ENCODE data around the gene PRR14.

Gene PRR14

DNA sequence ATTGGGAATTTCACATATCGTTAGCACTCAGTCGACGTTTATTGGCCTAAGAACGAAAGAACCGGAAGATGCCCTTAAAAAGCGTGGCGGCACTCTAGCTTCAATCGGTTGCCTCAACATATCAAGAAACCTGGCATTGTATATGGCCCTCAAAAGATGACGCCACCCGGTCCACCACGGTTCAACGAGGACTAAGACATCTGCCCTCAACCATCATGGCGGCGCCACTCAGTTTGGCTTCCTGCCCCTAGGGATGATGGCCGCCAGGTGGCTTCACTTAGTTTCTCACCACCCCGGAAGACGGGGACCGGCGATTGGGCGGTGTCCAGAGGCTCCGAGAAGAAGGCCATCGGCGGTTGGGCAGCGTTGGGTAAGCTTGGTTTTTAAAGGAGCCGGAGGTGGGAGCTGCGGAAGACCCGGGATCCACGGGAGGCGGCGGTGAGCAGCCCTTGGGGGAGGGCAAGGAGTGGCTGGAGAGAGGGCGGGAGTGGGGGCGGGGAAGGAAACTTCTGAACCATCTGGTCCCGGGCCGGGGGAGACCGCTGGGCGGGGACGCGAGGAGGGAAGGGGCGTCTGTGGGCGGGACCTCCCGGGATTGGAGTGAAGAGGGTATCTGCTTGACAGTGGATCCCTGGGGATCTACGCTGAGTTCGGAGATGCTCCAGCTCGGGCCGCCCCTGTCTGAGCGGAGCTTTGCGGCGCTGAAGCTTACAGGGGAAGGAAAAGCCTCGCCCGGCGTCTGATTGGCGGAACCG lies at the start of gene PRR14:
Gene PRR14, plus strand, starts transcription at position 592 of the 755 bp plus-strand sequence. CDS start 686 bp downstream, outside the sequence.
- peak; percentile 99 for DNase-seq (ENCODE audit: low spot score)

DNA sequence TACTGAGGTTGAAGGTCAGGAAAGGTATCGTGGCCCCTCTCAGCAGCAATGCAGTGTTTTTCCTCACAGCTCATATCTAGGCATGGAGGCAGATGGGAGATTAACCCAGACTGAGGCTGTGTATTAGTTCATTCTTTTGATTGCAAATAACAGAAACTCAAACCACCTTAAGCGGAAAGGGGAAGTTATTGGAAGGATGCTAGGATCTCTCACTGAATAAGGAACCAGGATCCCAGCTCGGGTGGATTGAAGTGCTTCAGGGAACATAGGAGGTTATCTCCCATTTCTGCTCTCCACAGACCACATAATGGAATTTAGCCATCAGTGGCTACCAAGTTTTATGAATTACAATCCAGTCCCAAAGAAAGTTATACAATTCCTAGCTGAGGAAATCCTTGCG lies 48.8 kb upstream of the PRR14 start:
- DNase-seq (ENCODE audit: low spot score) = no peak

DNA sequence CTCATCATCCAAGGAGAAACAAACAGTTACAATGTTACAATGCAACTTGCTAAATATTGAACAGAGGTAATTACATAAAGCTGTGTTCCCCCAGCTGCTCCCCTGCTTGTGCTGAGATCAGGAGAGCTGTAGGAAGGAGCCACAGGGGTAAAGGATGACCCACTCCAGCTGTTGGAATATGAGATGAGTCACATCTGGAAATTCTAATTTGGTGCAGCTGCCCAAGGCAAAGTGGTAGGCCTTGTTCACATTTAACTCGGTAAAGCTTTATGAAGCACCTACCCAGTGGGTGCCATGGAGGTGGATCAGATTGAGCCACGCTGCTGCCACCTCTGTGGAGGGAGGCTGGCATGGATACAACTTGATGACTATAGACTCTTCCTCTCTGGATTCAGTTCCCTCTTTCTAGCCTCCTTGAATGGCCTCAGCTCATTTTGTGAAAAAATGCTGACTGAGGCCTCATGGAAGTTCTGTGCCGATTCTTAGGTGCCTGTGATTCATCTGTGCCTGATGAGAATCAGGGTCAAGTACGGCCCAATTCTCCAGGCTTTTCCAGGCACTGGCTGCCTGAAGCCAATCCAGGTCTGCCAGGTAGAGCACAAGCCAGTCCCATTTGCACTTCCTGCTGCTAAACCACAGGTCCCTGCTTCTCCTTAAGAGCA lies 48.0 kb upstream of the PRR14 start:
- DNase-seq (ENCODE audit: low spot score) = no peak

GRCh38 chr16:30603945-30604315 lies 46.8 kb upstream of the PRR14 start:
- no peak for DNase-seq (ENCODE audit: low spot score)

GRCh38 chr16:30604316-30604947 lies 46.3 kb upstream of the PRR14 start:
- no peak for DNase-seq (ENCODE audit: low spot score)

GRCh38 chr16:30605158-30605557 lies 45.6 kb upstream of the PRR14 start:
- no peak for DNase-seq (ENCODE audit: low spot score)

- no peak for DNase-seq (ENCODE audit: low spot score)
These were observed 44.8 kb upstream of the PRR14 start for GRCh38 chr16:30606004-30606403.

- DNase-seq (ENCODE audit: low spot score) = no peak
These were observed 41.5 kb upstream of the PRR14 start for GRCh38 chr16:30609002-30609925.

DNA sequence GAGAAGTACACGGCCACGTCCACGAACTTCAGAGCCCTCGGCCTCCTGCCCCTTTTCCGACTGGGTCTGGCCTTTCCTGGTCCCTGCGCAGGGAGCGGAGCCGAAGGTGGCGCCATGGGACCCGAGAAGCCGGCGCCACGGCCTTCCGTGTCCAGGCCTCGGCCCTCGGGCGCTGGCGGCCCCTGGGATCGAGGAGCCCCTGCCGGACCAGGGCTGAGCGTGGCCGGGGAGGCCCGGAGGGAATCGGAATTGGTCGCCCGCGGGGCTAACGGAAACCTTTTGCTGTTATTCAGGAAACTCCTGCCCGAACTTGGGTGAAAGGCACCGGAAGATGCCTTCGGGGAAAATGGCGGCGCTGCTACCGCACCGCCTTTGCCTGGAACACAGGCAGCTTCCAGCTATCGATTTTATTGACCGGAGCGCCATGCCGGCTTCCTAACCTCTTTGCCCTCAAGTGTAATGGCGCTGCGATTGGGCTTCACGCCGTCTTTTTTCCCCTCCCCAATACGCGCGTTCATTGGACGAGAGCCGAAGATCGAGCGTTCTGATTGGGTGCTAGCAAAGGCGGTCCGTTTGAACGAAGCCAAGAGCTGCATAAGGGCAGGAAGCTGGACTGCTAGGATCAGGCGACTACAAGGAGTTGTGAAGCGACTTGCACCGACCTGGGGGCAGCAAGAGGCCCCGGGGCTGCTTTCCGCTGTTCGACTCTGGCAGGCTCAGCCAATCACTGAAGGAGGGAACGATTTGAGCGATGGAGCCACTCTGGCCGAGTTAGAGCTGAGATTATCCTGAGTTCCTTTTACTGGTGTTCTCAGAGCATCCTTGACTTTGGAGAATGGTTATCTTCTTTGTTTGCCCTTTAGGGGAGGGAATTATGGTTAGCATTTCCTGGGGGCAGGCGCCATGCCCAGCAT lies 40.6 kb upstream of the PRR14 start, which contains the start of gene ZNF689:
Gene ZNF689, minus strand, starts transcription at position 464 of the 914 bp plus-strand sequence. Its CDS starts 348 bp downstream, at position 116.
- DNase-seq (ENCODE audit: low spot score) = peak; percentile 96

DNA sequence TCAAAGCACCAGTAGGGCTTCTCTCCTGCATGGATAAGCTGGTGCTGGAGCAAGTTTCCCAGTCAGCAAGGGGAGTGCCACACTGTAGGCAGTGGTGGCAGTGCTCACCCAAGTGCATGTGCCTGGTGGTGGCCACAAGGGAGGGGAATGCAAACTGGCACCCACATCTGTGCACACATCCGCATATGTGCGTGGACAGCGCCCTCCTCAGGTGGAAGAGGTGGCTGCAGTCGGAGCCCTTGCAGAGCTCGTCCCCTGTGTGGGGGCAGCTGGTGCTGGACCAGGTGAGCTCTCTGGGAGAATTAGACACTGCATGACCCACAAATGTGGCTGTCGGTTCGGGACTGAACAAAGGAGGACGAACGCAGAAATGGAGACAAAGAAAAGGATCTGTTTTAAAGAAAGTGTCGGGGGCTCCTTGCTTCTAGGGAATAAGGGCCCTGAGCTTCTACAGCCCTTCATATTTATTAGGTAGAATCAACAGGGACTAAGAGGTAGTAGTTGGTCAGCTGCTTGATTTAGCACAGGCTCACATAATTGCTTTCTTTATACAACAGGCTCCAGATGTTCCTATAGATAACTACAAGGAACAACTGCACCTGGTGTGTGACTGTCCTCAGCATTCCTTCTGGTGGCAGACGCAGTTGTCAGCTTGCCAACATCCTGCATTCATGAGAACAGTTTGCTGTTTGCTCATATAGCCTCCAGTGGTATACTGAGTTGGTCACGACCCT lies 35.2 kb upstream of the PRR14 start:
- DNase-seq (ENCODE audit: low spot score) = no peak

- DNase-seq (ENCODE audit: low spot score) = no peak
These were observed 31.6 kb upstream of the PRR14 start for GRCh38 chr16:30619202-30619601.

DNA sequence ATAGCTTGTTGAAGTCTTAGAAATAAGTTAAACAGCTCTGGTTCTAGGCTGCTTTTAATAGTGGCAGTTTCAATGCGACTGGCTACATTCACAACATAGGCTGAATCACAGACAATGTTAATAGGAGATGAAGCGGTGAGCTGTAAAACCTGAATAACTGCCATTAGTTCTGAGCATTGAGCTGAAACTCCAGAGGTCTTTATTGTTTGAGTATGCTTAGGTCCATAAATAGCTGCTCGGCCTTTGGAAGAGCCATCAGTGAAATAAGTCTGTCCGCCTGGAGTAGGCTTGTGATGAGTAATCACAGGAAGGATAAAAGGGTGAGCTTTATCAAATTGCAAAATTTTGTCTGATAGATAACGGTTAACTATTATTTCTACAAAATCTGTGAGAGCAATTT lies 31.1 kb upstream of the PRR14 start:
- DNase-seq (ENCODE audit: low spot score) = no peak

- DNase-seq (ENCODE audit: low spot score) = no peak
These were observed 30.6 kb upstream of the PRR14 start for GRCh38 chr16:30620169-30620568.

- DNase-seq (ENCODE audit: low spot score) = no peak
These were observed 29.0 kb upstream of the PRR14 start for GRCh38 chr16:30621765-30622164.

DNA sequence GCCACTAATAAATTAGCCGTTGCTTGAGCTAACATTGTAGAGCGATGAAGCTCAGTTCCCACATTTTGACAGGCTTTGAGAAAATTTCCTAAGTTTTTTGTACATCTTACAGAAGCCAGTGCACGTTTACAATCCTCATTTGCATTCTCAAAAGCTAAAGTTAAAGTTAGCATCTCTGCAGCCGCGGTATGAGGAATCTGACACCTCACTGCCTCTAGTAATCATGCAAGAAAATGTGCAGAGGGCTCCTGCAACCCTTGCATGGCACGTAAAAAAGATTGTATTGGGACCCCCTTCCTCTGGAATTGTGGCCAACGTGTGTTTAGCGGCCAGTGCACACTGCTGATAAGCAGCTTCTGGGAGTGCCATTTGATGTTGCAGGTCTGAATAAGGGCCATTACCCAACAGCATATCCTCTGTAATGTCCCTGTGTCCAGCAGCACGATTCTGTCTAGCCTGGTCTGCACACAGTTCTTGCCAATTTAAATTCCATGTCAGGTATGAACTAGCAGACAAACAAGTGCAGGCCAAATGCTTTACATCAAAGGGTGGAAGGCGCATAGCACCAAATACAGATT lies 28.2 kb upstream of the PRR14 start:
- DNase-seq (ENCODE audit: low spot score) = no peak

GRCh38 chr16:30623536-30624283 lies 27.1 kb upstream of the PRR14 start:
- DNase-seq (ENCODE audit: low spot score) = no peak

GRCh38 chr16:30626236-30626635 lies 24.5 kb upstream of the PRR14 start:
- DNase-seq (ENCODE audit: low spot score) = no peak

DNA sequence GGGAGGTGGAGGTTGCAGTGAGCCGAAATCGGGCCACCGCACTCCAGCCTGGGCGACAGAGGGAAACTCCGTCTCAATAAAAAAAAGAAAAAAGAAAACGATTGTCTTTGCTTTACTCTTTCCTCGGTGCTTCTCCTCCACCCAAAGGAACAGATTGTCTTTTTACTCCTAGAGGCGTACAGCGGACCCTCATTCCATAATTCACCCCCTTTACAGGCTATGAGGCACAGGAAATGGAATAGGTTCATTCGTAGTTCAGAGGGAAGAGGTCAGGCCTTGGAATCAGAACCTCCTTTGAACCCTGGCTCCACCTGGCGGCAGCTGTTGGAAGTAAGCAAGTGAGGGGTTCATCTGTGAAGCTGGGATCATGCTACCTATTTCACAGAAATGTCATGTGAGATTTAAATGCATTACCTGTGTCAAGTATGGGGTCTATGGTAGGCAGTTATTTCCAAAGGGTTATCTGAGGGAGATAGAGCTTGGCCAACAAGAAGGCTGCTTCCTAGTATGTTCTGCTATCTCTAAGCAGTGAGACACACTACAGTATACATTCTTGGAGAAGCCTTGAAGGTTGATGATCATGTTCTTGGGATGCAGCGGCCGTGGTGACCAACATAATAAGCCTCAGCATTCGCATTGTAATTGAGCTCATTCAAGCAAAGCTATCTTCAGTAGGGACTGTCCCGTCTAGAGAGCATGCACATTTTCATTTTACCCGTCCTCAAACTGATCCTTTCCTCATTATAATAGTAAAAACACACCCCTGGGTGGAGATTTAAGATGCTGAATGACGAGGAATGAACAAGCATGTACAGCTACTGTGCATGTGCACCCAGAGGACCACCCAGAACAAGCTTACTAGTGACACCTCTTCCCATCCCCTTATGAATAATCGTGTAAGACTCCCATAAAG lies 21.9 kb upstream of the PRR14 start:
- peak; percentile 85 for DNase-seq (ENCODE audit: low spot score)

Measured in LoVo (cell line).